HCT116 (cell line): ENCODE results near the gene KANSL3. TPM values are rescaled to one million over a fixed set of nuclear protein-coding genes. Genes with fewer than 3 reads are reported as not detected.

Experiments used
- ATAC-seq: fragments of 200-7000 bp; cut with Tn5 transposase; 2 replicates; pipeline ENCODE4 v1.9.1; 2020; ENCODE audit warnings: mild to moderate bottlenecking, moderate library complexity
- BruUV-seq: library from RNA; stranded (reverse); fragments of 400-500 nt; replicated peaks from 2 replicates; lab custom pipeline; 2021; lab: Mats Ljungman, UMichigan
- CTCF ChIA-PET: fragments of 300-600 bp; sonication (Branson Sonifier 250); formaldehyde crosslinking; loops from one replicate; lab custom pipeline; 2021; ENCODE audit warnings: antibody characterized with exemption; lab: Charles Lee
- POLR2A ChIA-PET: fragments of 300-600, 350-600 bp; sonication (Branson Sonifier 250); formaldehyde crosslinking; loops from one replicate; lab custom pipeline; 2021; ENCODE audit warnings: antibody characterized with exemption; lab: Charles Lee
- RAD21 ChIA-PET, 2 experiments: fragments of 300-600 bp; sonication (Branson Sonifier 250); formaldehyde crosslinking; loops; one replicate each; lab custom pipeline; 2023; ENCODE audit warnings: low total read pairs in 2 of 2; ENCODE audit not compliant: uncharacterized antibody in 2 of 2, unreplicated experiment in 2 of 2, low non-redundant PET in 1 of 2; lab: Charles Lee
- DNase-seq: peaks from one replicate; pipeline ENCODE4 v3.0.0-alpha.2; 2010; ENCODE audit warnings: low read depth, low spot score
- H2AFZ ChIP-seq: fragments of 200-600 bp; shearing (Covaris generic), sonication (generic); 2 replicates; pipeline ENCODE4 v1.6.1; 2017; ENCODE audit warnings: low read depth, mixed run types, mixed read lengths, antibody characterized with exemption, low read length; ENCODE audit not compliant: poor library complexity, severe bottlenecking
- H3K27ac ChIP-seq: 2 replicates; pipeline ENCODE4 v1.5.1; 2012; ENCODE audit warnings: low read depth, low read length
- H3K27me3 ChIP-seq: fragments of 200-600 bp; sonication (generic); 2 replicates; pipeline ENCODE4 v1.6.1; 2016; ENCODE audit warnings: mixed run types, low read length, mixed read lengths; ENCODE audit not compliant: insufficient read depth
- H3K36me3 ChIP-seq, 2 experiments: fragments of 200-500 bp in 1 of 2; fragments of 200-600 bp in 1 of 2; sonication (Bioruptor generic) in 1 of 2; sonication (generic) in 1 of 2; 2 replicates each; pipeline versions ENCODE4 v1.5.1 to v1.6.1; 2014 to 2016; ENCODE audit warnings: low read length in 2 of 2, inconsistent platforms in 1 of 2, mixed read lengths in 1 of 2, mixed run types in 1 of 2; ENCODE audit not compliant: insufficient read depth in 2 of 2, control insufficient read depth in 1 of 2
- H3K4me1 ChIP-seq, 2 experiments: fragments of 200-600 bp in 1 of 2; sonication (generic) in 1 of 2; 2 replicates each; pipeline versions ENCODE4 v1.5.1 to v1.6.1; 2012 to 2017; ENCODE audit warnings: low read length in 2 of 2, inconsistent platforms in 1 of 2, mild to moderate bottlenecking in 1 of 2, mixed read lengths in 1 of 2, mixed run types in 1 of 2, moderate library complexity in 1 of 2; ENCODE audit not compliant: insufficient read depth in 2 of 2, control insufficient read depth in 1 of 2
- H3K4me2 ChIP-seq: fragments of 200-600 bp; sonication (generic); 2 replicates; pipeline ENCODE4 v1.6.1; 2017; ENCODE audit warnings: mixed run types, low read length, mixed read lengths
- H3K4me3 ChIP-seq, 2 experiments: fragments of 200-600 bp in 1 of 2; sonication (generic) in 1 of 2; replicated peaks in 1 of 2; 2 replicates each; pipeline ENCODE4 v1.5.1; 2011 to 2016; ENCODE audit warnings: low read length in 2 of 2, control low read depth in 1 of 2, low read depth in 1 of 2, mild to moderate bottlenecking in 1 of 2, mixed read lengths in 1 of 2, mixed run types in 1 of 2
- H3K79me2 ChIP-seq: fragments of 200-600 bp; sonication (generic); 2 replicates; pipeline ENCODE4 v1.6.1; 2017; ENCODE audit warnings: mild to moderate bottlenecking, mixed run types, low read length, moderate library complexity, mixed read lengths; ENCODE audit not compliant: insufficient read depth
- H3K9ac ChIP-seq: fragments of 200-600 bp; sonication (generic); 2 replicates; pipeline ENCODE4 v1.6.1; 2016; ENCODE audit warnings: low read length, mixed read lengths
- H3K9me2 ChIP-seq: fragments of 200-600 bp; sonication (generic), shearing (Covaris generic); 2 replicates; pipeline ENCODE4 v1.6.1; 2017; ENCODE audit warnings: mixed run types, mild to moderate bottlenecking, moderate library complexity; ENCODE audit not compliant: insufficient read depth
- H3K9me3 ChIP-seq, 2 experiments: fragments of 200-500 bp in 1 of 2; fragments of 200-600 bp in 1 of 2; sonication (Bioruptor generic) in 1 of 2; sonication (generic) in 1 of 2; 2 replicates each; pipeline ENCODE4 v1.6.1; 2014 to 2017; ENCODE audit warnings: low read length in 2 of 2, mixed read lengths in 2 of 2, inconsistent platforms in 1 of 2, low read depth in 1 of 2, mild to moderate bottlenecking in 1 of 2, mixed run types in 1 of 2, moderate library complexity in 1 of 2; ENCODE audit not compliant: control insufficient read depth in 1 of 2, insufficient read depth in 1 of 2
- H4K20me1 ChIP-seq: fragments of 200-600 bp; sonication (generic), shearing (Covaris generic); 2 replicates; pipeline ENCODE4 v1.6.1; 2017; ENCODE audit warnings: mixed run types, mild to moderate bottlenecking, moderate library complexity; ENCODE audit not compliant: insufficient read depth
- CBX3 ChIP-seq: IDR thresholded peaks from 2 replicates; pipeline ENCODE4 v1.6.1; 2012; ENCODE audit warnings: low read depth
- EGR1 ChIP-seq: IDR thresholded peaks from 2 replicates; pipeline ENCODE4 v1.6.1; 2012; ENCODE audit warnings: low read depth
- ELF1 ChIP-seq: IDR thresholded peaks from 2 replicates; pipeline ENCODE4 v1.6.1; 2012; ENCODE audit warnings: low read depth, borderline replicate concordance
- EZH2phosphoT487 ChIP-seq: fragments of 200-600 bp; IDR thresholded peaks from 2 replicates; pipeline ENCODE4 v1.6.1; 2018; ENCODE audit warnings: antibody characterized with exemption, borderline replicate concordance
- FOSL1 ChIP-seq: IDR thresholded peaks from 2 replicates; pipeline ENCODE4 v1.6.1; 2012; ENCODE audit warnings: low read depth
- JUND ChIP-seq: IDR thresholded peaks from 2 replicates; pipeline ENCODE4 v1.6.1; 2012
- POLR2A ChIP-seq: IDR thresholded peaks from 2 replicates; pipeline ENCODE4 v1.7.0; 2011; ENCODE audit warnings: borderline replicate concordance; ENCODE audit not compliant: insufficient read depth, insufficient read length; ENCODE audit errors: extremely low read depth
- POLR2AphosphoS5 ChIP-seq: IDR thresholded peaks from 2 replicates; pipeline ENCODE4 v1.6.1; 2011; ENCODE audit warnings: mild to moderate bottlenecking, low read depth, low read length, moderate library complexity
- RAD21 ChIP-seq: IDR thresholded peaks from 2 replicates; pipeline ENCODE4 v1.6.1; 2012; ENCODE audit warnings: low read depth, mild to moderate bottlenecking
- SIN3A ChIP-seq: IDR thresholded peaks from 2 replicates; pipeline ENCODE4 v1.6.1; 2012; ENCODE audit warnings: low read depth
- TCF7L2 ChIP-seq: IDR thresholded peaks from 2 replicates; pipeline ENCODE4 v1.7.0; 2011; ENCODE audit warnings: borderline replicate concordance, inconsistent platforms; ENCODE audit not compliant: insufficient read depth, insufficient read length; ENCODE audit errors: extremely low read depth
- YY1 ChIP-seq: IDR thresholded peaks from 2 replicates; pipeline ENCODE4 v1.6.1; 2011; ENCODE audit warnings: low read length, low read depth, moderate library complexity, mild to moderate bottlenecking; ENCODE audit not compliant: insufficient replicate concordance; ENCODE audit errors: extremely low read depth
- ZFX ChIP-seq: fragments of 450-650 bp; IDR thresholded peaks from 2 replicates; pipeline ENCODE4 v1.6.1; 2017
- ZNF274 ChIP-seq: fragments of 200-500 bp; sonication (Bioruptor generic); IDR thresholded peaks from 2 replicates; pipeline ENCODE4 v1.6.1; 2014; ENCODE audit warnings: mild to moderate bottlenecking, low read depth, low read length, inconsistent platforms
- intact Hi-C: fragments of 100-400 bp; cut with micrococcal nuclease; formaldehyde crosslinking; loops from 2 replicates; pipeline ENCODE4 v1.10.0; 2022
- total RNA-seq: library from RNA; stranded (reverse); gene quantifications from one replicate; pipeline ENCODE4 v1.2.1, GENCODE V29; 2021; ENCODE audit not compliant: unreplicated experiment
- TF ChIP-seq, protein P1 (sequence below): IDR thresholded peaks from 2 replicates; pipeline ENCODE4 v1.6.1; 2012
- TF ChIP-seq, protein P2 (sequence below), 3 experiments: fragments of 200-600 bp in 1 of 3; sonication (generic) in 1 of 3; IDR thresholded peaks in 2 of 3; conservative IDR thresholded peaks in 1 of 3; 2 replicates each; pipeline ENCODE4 v1.5.1; 2012 to 2017; ENCODE audit warnings: low read depth in 2 of 3, low read length in 2 of 3, antibody characterized with exemption in 1 of 3, borderline replicate concordance in 1 of 3, control low read depth in 1 of 3, mild to moderate bottlenecking in 1 of 3, mixed read lengths in 1 of 3, mixed run types in 1 of 3, moderate library complexity in 1 of 3; ENCODE audit not compliant: insufficient read depth in 1 of 3
- TF ChIP-seq, protein P3 (sequence below): IDR thresholded peaks from 2 replicates; pipeline ENCODE4 v1.6.1; 2012; ENCODE audit warnings: low read depth
- TF ChIP-seq, protein P4 (sequence below): IDR thresholded peaks from 2 replicates; pipeline ENCODE4 v1.6.1; 2011; ENCODE audit warnings: mild to moderate bottlenecking, low read length, moderate library complexity; ENCODE audit not compliant: insufficient replicate concordance; ENCODE audit errors: extremely low read depth

The KANSL3 gene
- total RNA-seq, 1 experiment from 2014 or later = 35.8 TPM

DNA sequence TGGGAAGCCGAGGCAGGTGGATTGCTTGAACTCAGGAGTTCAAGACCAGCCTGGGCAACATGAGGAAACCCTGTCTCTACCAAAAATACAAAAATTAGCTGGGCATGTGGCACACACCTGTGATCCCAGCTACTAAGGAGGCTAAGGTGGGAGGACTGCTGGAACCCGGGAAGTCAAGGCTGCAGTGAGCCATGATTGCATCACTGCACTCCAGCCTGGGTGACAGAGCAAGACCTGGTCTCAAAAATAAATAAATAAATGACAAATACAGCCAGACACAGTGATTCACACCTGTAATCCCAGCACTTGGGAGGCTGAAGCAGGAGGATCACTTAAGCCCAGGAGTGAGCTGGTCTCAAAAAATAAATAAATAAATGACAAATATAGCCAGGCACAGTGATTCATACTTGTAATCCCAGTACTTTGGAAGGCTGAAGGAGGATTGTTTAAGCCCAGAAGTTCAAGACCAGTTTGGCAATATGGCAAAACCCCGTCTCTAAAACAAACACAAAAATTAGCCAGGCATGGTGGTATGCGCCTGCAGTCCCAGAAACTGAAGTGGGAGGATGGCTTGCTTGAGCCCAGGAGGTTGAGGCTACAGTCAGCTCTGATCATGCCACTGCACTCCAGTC, 6.2 kb downstream of the KANSL3 start:
- CTCF ChIA-PET = interaction anchor here (1.2 kb wide), 1 partner anchor 82 kb away, joined by 3 read pairs; no protein-coding TSS in a partner anchor
- H3K9ac ChIP-seq = no peak overlapping the region
- H3K9me3 ChIP-seq = no peaks in the 10 kb centered on the region
- H3K9me2 ChIP-seq = no peaks in the 10 kb centered on the region
- H3K27ac ChIP-seq = no peak overlapping the region
- H3K79me2 ChIP-seq = peaks cover 54% of the 10 kb centered on the region
- POLR2A ChIA-PET = no interaction called here
- TF ChIP-seq RAD21 (no peak), EZH2phosphoT487 (no peak), TCF7L2 (no peak), CBX3 (no peak), FOSL1 (no peak), POLR2AphosphoS5 (no peak), JUND (no peak), EGR1 (no peak), ELF1 (no peak), ZFX (no peak), YY1 (no peak), ZNF274 (no peak), POLR2A (no peak), SIN3A (no peak)
- TF ChIP-seq, protein P1, sequence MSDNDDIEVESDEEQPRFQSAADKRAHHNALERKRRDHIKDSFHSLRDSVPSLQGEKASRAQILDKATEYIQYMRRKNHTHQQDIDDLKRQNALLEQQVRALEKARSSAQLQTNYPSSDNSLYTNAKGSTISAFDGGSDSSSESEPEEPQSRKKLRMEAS = no peak
- TF ChIP-seq, protein P2, sequence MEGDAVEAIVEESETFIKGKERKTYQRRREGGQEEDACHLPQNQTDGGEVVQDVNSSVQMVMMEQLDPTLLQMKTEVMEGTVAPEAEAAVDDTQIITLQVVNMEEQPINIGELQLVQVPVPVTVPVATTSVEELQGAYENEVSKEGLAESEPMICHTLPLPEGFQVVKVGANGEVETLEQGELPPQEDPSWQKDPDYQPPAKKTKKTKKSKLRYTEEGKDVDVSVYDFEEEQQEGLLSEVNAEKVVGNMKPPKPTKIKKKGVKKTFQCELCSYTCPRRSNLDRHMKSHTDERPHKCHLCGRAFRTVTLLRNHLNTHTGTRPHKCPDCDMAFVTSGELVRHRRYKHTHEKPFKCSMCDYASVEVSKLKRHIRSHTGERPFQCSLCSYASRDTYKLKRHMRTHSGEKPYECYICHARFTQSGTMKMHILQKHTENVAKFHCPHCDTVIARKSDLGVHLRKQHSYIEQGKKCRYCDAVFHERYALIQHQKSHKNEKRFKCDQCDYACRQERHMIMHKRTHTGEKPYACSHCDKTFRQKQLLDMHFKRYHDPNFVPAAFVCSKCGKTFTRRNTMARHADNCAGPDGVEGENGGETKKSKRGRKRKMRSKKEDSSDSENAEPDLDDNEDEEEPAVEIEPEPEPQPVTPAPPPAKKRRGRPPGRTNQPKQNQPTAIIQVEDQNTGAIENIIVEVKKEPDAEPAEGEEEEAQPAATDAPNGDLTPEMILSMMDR (IDR thresholded peaks at IDR 0.05 in 2 of 3, conservative IDR thresholded peaks at IDR 0.05 in 1 of 3; ENCODE audit: borderline replicate concordance in 1 of 3, insufficient read depth in 1 of 3, low read depth in 2 of 3, low read length in 2 of 3) = no peak
- TF ChIP-seq, protein P3, sequence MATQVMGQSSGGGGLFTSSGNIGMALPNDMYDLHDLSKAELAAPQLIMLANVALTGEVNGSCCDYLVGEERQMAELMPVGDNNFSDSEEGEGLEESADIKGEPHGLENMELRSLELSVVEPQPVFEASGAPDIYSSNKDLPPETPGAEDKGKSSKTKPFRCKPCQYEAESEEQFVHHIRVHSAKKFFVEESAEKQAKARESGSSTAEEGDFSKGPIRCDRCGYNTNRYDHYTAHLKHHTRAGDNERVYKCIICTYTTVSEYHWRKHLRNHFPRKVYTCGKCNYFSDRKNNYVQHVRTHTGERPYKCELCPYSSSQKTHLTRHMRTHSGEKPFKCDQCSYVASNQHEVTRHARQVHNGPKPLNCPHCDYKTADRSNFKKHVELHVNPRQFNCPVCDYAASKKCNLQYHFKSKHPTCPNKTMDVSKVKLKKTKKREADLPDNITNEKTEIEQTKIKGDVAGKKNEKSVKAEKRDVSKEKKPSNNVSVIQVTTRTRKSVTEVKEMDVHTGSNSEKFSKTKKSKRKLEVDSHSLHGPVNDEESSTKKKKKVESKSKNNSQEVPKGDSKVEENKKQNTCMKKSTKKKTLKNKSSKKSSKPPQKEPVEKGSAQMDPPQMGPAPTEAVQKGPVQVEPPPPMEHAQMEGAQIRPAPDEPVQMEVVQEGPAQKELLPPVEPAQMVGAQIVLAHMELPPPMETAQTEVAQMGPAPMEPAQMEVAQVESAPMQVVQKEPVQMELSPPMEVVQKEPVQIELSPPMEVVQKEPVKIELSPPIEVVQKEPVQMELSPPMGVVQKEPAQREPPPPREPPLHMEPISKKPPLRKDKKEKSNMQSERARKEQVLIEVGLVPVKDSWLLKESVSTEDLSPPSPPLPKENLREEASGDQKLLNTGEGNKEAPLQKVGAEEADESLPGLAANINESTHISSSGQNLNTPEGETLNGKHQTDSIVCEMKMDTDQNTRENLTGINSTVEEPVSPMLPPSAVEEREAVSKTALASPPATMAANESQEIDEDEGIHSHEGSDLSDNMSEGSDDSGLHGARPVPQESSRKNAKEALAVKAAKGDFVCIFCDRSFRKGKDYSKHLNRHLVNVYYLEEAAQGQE = no peak
- TF ChIP-seq, protein P4, sequence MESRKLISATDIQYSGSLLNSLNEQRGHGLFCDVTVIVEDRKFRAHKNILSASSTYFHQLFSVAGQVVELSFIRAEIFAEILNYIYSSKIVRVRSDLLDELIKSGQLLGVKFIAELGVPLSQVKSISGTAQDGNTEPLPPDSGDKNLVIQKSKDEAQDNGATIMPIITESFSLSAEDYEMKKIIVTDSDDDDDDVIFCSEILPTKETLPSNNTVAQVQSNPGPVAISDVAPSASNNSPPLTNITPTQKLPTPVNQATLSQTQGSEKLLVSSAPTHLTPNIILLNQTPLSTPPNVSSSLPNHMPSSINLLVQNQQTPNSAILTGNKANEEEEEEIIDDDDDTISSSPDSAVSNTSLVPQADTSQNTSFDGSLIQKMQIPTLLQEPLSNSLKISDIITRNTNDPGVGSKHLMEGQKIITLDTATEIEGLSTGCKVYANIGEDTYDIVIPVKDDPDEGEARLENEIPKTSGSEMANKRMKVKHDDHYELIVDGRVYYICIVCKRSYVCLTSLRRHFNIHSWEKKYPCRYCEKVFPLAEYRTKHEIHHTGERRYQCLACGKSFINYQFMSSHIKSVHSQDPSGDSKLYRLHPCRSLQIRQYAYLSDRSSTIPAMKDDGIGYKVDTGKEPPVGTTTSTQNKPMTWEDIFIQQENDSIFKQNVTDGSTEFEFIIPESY = no peak
- DNase-seq (no peak), ATAC-seq (no peak)
- intact Hi-C loops = loop anchor here (10.0 kb wide), 1 partner anchor 133 kb away; the partner anchor contains the start of gene CNNM4
- no peak overlapping the region for H2AFZ ChIP-seq
- H3K4me1 ChIP-seq = peaks cover 2 to 8% of the 10 kb centered on the region in 2 experiments; a peak in 3 of 4 replicates
- no peaks in the 10 kb centered on the region for H3K27me3 ChIP-seq
- peaks cover 35 to 38% of the 10 kb centered on the region in 2 experiments for H3K36me3 ChIP-seq
- BruUV-seq = no TSS peak
- H3K4me3 ChIP-seq = no peak overlapping the region
- RAD21 ChIA-PET = no interaction called here
- H3K4me2 ChIP-seq = no peak overlapping the region
- no peaks in the 10 kb centered on the region for H4K20me1 ChIP-seq
